GM19328 (cell line): ENCODE results near the gene HSPA9.
A peak's percentile ranks its signal among the peaks of the same experiment; 100 is the strongest.

Experiments
- ATAC-seq: cut with Tn5 transposase; IDR thresholded peaks from one replicate; pipeline ENCODE4 v1.9.1; 2021; ENCODE audit warnings: mild to moderate bottlenecking, moderate library complexity; ENCODE audit not compliant: unreplicated experiment

Gene HSPA9

DNA sequence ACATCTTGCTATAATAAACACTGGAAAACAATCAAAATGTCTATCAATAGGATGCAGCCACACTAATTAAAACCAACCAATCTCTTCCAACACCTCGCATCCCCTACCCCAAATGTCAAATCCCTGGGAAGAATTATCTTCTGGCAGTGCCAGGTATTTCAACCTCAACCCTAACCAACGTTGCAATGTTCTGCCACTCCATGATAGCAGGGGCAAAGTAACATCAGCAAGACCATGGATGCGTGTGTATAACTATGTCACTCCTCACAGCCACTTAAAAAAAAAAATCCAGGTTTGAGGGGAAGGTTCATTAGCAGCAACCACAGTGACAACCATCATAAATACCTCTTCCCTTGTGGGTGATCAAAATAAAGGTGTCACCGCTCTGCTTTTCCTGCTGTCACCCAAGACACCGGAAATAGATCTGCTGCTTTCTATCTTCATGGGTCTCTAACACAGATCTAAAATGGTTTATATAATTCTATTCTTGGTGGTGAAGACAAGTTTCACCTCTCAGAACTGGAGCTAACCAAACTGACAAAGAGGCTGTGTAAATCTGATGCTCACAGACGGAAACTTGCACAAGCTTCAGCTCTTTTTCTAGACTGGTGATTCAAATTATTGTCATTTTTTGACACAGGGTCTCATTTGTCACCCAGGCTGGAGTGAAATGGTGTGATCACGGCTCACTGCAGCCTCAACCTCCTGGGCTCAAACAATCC, 9.9 kb downstream of the HSPA9 start:
- ATAC-seq, result no peak

GRCh38 chr5:138564242-138564641, 11.0 kb downstream of the HSPA9 start:
- no peak for ATAC-seq

- ATAC-seq, result no peak
Measured at GRCh38 chr5:138563340-138564118, 11.7 kb downstream of the HSPA9 start.

- ATAC-seq, result no peak
Measured at GRCh38 chr5:138560971-138561370, 14.2 kb downstream of the HSPA9 start.

DNA sequence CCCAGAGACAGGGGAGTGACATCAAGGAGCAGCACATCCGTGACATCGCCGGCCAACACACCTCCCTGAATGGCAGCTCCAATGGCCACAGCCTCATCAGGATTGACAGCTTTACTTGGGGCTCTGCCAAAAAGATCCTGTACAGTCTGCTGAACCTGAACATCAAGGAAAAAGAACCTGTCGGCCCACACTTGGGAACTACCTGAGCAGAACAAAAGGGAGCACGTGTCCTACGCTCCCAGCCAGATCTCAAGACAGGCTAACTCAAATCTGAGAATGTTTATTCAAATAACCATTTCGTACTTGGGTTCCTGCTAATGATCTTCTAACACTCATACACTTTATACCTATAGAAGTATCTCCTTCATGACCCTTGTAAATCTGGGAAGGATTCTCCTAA, 15.3 kb downstream of the HSPA9 start:
- ATAC-seq, result no peak

GRCh38 chr5:138557677-138558076, 17.5 kb downstream of the HSPA9 start:
- ATAC-seq, result no peak

DNA sequence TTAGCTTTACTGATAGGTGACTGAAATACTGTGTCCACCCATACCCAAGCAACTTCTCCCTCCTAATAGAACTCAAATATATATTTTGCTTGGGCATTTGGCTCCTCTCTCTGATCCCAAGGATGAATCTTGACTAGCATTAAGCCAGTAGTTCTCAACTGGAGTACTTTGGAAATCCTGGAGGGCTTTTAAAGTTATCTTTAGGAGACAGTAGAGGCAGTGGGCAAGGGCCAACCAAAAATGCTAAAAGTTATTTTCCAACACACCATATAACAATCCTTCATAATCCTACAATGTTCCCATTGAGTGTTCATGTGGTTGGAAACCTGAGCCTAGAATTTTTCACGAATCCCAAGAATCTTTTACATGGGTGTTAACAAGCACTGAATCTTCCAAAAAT, 21.1 kb downstream of the HSPA9 start:
- no peak for ATAC-seq

- ATAC-seq, result no peak
Measured at GRCh38 chr5:138553437-138554095, 21.6 kb downstream of the HSPA9 start.

DNA sequence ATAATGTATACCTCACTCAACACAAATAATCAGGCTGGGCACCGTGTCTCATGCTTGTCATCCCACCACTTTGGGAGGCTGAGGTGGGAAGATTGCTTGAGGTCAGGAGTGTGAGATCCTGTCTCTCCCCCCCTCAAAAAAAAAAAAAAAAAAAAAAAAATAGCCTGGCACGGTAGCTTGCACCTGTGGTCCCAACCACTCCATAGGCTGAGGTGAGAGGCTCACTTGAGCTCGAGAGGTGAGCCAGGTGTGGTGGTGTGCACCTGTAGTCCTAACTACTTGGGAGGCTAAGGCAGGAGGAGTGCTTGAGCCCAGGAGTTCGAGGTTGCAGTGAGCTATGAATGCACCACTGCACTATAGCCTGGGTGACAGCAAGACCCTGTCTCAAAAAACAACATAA, 22.5 kb downstream of the HSPA9 start:
- ATAC-seq, result no peak

GRCh38 chr5:138549414-138549813, 25.8 kb downstream of the HSPA9 start:
- ATAC-seq, result no peak

DNA sequence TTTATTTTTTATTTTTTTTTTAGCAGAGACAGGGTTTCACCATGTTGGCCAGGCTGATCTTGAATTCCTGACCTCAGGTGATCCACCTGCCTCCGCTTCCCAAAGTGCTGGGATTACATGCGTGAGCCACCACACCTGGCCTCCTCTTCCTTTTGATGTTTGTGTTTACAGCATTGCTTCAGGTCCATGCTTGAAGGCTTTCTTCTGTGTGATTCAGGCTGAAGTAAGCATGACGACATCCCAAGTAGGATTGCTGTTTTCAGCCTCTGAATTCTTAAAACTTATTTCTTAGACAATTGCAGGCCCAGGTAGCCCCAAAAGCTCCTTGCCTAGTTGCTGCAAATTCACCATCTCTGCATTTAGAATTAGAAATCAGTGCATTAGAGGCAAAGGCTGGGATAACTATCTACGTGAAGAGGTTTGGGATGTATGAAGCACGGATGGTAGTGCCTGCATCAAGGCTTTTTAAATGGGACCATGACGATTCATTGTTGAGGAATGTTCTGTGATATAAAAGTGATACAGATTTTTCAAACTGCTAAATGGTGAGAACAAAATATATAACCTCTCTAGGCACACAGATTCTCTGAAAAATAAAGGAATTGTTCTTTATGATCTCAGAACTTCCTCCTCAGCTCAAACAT, 29.2 kb downstream of the HSPA9 start:
- ATAC-seq, result no peak

GRCh38 chr5:138544181-138545134, 30.7 kb downstream of the HSPA9 start:
- no peak for ATAC-seq

DNA sequence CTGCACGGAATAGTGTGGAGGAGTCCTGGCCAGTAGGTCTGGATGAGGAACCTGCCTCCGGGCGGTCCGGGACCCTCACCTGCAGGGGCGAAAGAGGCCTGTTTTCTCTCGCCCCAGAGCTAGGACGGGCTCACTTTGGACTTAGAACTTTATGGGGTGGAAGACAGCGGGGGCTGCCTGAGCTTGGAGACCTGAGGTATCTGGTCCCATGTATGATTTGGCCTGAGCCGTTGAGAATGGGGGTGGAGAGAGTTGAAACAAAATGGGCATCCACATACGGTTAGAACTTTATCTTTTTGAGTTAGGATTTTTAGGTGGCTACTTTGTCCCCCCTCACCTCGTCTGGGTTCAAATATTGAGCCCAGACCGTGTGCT, 31.5 kb downstream of the HSPA9 start:
- ATAC-seq, result peak; percentile 43

DNA sequence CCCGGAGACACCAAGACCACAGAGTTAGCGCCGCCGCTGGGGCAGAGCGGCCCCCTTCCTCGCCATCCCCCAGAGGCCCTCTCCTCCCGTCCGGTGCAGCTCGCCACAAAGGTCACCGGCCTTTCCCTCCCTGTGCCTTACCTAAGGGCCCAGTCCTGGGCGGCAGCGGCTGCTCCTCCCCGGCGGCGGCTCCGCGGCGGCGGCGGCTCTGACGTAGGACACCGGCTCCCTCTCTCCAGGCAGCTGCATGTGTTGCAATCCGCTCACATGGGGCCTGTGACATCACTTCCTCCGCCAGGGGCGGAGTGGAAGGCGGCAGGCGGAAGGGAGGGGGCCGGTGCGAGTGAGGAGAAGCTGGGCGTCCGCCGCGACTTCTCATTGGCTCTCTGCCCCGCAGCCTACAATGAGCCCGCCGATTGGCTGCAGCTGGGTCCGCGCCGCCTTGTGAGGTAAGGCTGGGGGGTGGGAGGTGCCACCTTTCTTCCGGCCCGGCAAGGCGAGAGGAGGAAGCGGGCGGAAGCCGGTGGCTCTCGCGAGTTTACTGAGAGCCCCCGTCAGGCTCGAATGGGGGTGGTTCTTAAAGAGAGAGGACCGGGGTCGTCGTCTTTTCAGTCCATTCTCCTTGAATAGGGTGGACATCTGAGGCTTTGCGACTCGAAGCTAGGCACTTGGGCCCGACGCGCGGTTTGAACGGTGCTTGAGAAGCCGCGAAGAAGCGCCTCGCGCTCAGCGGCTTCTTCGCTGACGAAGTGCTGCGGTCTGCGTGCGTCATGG, 32.1 kb downstream of the HSPA9 start, which contains the start of gene ETF1:
Gene ETF1 (minus strand): TSS at position 281 of the 774 bp plus-strand sequence. CDS start 318 bp downstream, outside the sequence.
- ATAC-seq, result peak; percentile 90

- no peak for ATAC-seq
Measured at GRCh38 chr5:138542180-138542955, 32.8 kb downstream of the HSPA9 start.

- no peak for ATAC-seq
Measured at GRCh38 chr5:138541511-138542179, 33.6 kb downstream of the HSPA9 start.

DNA sequence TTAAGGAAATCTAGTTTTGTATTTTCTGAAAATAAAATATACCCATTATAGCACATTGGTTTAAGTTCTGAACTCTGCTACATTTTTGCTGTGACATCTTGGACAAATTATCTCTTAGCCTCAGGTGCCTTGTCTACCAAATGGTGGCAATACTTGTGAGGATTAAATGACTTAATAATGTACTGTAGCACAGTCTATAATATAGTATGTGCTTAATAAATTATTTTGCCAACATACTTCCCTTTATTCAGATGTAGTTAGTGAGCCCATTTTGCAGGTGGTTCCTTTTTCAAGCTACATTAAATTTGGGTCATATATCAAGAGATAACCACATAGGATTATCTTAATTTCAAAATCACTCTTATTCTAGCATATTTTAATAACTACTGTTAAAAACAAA, 35.4 kb downstream of the HSPA9 start:
- ATAC-seq, result no peak
